Adrenal gland (tissue), 5 donors: ENCODE data around the gene PI16.

Experiments
- POLR2A ChIP-seq, 2 donors: fragments of 450-650 bp; IDR thresholded peaks; one replicate each; pipeline ENCODE4 v1.6.1; 2017; ENCODE audit warnings: antibody characterized with exemption in 2 of 2, mild to moderate bottlenecking in 2 of 2, moderate library complexity in 1 of 2
- TF ChIP-seq, protein P1 (sequence below), 6 experiments: fragments of 450-650 bp in 4 of 6; fragments of 200-600 bp in 2 of 6; sonication (generic) in 1 of 6; IDR thresholded peaks; 1 replicate in 5 of 6; 2 replicates in 1 of 6; pipeline versions ENCODE4 v1.5.1 to v1.8.0; 2016 to 2021; ENCODE audit warnings: antibody characterized with exemption in 6 of 6, mild to moderate bottlenecking in 2 of 6, moderate library complexity in 1 of 6
- donor health status: DM: no; HTN: no; CAD: no.

DNA sequence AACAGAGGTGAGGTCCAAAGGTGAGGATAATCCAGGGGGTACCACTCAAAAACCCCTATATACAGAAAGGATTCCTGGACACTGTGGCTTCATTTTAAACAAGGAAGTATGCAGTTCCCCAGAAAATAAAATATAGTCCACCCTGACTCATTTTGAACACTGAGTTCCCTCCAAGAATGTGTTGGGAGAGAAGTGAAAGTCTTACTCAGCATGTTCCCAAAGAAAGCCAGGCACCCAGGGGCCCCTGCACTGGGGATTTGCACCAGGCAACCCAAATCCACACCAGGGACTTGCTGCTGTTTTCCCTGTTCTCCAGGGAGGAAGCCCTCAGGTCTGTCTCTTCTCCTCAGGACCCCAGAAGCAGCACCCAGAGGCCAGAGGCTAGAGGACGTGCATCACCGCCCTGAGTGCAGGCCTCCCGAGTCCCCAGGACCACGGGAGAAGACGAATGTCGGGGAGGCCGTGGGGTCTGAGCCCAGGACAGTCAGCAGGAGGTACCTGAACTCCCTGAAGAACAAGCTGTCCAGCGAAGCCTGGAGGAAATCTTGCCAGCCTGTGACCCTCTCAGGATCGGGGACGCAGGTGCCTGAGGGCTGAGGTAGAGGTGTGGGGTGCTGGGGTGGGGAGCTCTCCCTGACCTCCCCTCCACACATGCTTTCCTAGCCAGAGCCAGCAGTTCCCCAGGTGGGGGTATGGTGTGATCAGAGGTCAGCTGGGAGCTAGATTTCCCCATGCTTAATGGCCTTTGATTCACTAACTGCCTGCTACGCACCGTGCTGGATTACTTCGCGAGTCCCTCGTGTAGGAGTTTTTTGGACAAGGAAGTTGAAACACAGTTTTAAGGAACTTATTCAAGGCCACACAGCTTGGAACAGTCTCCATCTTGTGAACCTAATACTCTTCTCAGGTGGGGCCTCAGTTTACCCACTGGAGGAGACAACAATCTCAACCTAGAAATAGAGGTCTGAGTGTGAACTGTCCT is 54.2 kb downstream of the PI16 start:
- TF ChIP-seq, protein P1, sequence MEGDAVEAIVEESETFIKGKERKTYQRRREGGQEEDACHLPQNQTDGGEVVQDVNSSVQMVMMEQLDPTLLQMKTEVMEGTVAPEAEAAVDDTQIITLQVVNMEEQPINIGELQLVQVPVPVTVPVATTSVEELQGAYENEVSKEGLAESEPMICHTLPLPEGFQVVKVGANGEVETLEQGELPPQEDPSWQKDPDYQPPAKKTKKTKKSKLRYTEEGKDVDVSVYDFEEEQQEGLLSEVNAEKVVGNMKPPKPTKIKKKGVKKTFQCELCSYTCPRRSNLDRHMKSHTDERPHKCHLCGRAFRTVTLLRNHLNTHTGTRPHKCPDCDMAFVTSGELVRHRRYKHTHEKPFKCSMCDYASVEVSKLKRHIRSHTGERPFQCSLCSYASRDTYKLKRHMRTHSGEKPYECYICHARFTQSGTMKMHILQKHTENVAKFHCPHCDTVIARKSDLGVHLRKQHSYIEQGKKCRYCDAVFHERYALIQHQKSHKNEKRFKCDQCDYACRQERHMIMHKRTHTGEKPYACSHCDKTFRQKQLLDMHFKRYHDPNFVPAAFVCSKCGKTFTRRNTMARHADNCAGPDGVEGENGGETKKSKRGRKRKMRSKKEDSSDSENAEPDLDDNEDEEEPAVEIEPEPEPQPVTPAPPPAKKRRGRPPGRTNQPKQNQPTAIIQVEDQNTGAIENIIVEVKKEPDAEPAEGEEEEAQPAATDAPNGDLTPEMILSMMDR (IDR thresholded peaks at IDR 0.05) = no peak
- TF ChIP-seq POLR2A (IDR thresholded peaks at IDR 0.05) = no peak
